Common myeloid progenitor, CD34-positive (primary cell): Measurements from ENCODE around the gene NOTUM.

Experiments
- CTCF ChIA-PET: fragments of 350-600 bp; sonication (Branson Sonifier 250); formaldehyde crosslinking; loops from one replicate; lab custom pipeline; 2021; ENCODE audit warnings: antibody characterized with exemption; lab: Charles Lee
- POLR2A ChIA-PET: fragments of 350-600 bp; sonication (Branson Sonifier 250); formaldehyde crosslinking; loops from one replicate; lab custom pipeline; 2021; ENCODE audit warnings: antibody characterized with exemption; lab: Charles Lee
- DNase-seq, 3 donors: peaks; one replicate each; pipeline versions ENCODE4 v3.0.0 to v3.0.0-alpha.2; 2013
- H3K27ac ChIP-seq, 2 experiments: 1 replicate in 1 of 2; 2 replicates in 1 of 2; pipeline ENCODE4 v1.7.0; 2013; ENCODE audit warnings: inconsistent platforms in 2 of 2, low read length in 2 of 2, mild to moderate bottlenecking in 2 of 2, low read depth in 1 of 2, moderate library complexity in 1 of 2; ENCODE audit not compliant: severe bottlenecking in 2 of 2, insufficient read depth in 1 of 2, poor library complexity in 1 of 2
- H3K27me3 ChIP-seq, 5 experiments: replicated peaks in 2 of 5; 1 replicate in 3 of 5; 2 replicates in 2 of 5; pipeline versions ENCODE4 v1.6.1 to v1.7.0; 2013; ENCODE audit warnings: low read length in 4 of 5, mild to moderate bottlenecking in 2 of 5, moderate library complexity in 2 of 5, inconsistent platforms in 1 of 5; ENCODE audit not compliant: insufficient read depth in 5 of 5, control insufficient read depth in 4 of 5
- H3K36me3 ChIP-seq, 4 experiments: 1 replicate in 2 of 4; 2 replicates in 2 of 4; pipeline versions ENCODE4 v1.6.1 to v1.7.0; 2013; ENCODE audit warnings: low read length in 3 of 4, control low read depth in 1 of 4, mild to moderate bottlenecking in 1 of 4; ENCODE audit not compliant: control insufficient read depth in 4 of 4, insufficient read depth in 4 of 4
- H3K4me1 ChIP-seq, 4 experiments: 1 replicate in 3 of 4; 2 replicates in 1 of 4; pipeline versions ENCODE4 v1.6.1 to v1.7.1; 2013; ENCODE audit warnings: low read length in 3 of 4, mild to moderate bottlenecking in 3 of 4, control low read depth in 1 of 4, inconsistent platforms in 1 of 4, moderate library complexity in 1 of 4; ENCODE audit not compliant: control insufficient read depth in 4 of 4, insufficient read depth in 4 of 4; ENCODE audit errors: control extremely low read depth in 1 of 4
- H3K4me3 ChIP-seq, 7 experiments: 1 replicate in 4 of 7; 2 replicates in 3 of 7; pipeline versions ENCODE4 v1.5.1 to v1.7.0; 2013; ENCODE audit warnings: mild to moderate bottlenecking in 7 of 7, low read length in 6 of 7, moderate library complexity in 6 of 7, inconsistent platforms in 2 of 7, low read depth in 2 of 7, control low read depth in 1 of 7; ENCODE audit not compliant: insufficient read depth in 4 of 7, control insufficient read depth in 1 of 7; ENCODE audit errors: extremely low read depth in 1 of 7
- H3K9me3 ChIP-seq, 5 experiments: 1 replicate in 4 of 5; 2 replicates in 1 of 5; pipeline versions ENCODE4 v1.6.1 to v1.7.1; 2013; ENCODE audit warnings: low read length in 4 of 5, mild to moderate bottlenecking in 2 of 5, inconsistent platforms in 1 of 5, low read depth in 1 of 5, moderate library complexity in 1 of 5; ENCODE audit not compliant: control insufficient read depth in 4 of 5, insufficient read depth in 2 of 5; ENCODE audit errors: control extremely low read depth in 1 of 5
- WGBS: methylation state at CpG from one replicate; pipeline ENCODE4 v1.1.5; 2013; ENCODE audit not compliant: insufficient coverage; 5-methylcytosine and 5-hydroxymethylcytosine counted together

The NOTUM gene

DNA sequence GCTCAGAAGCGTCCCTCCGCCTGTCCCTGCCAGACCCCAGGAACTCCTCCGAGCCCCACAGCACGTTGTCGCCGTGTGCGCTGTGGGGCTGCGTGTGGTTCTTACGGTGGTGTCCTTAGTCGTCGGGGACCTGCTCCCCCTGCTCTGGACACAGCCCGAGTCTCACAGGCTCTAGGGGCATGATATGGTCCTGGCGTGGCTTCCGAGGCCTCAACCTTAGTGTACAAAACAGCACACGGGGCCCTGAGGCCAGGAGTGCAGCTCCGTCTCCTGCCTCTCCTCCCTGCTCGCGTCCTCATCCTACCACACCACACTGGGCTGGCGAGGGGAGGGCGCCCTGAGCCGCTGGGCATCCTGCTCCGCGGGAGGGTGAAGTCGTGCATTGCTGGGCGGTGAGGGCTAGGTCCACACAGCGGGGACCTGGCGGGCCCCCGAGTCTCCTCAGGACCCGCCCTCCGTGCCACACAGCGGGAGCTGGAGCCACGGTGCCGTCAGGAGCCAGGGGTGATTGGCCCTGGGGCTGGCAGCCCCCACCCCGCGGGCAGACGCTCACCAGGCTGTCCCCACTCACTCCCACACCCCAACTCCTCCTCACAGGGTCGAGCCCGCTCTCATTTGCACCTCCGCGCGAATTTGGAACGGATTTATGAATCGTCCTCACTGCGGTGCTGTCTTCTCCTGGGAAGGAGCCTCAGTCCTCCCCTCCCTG lies 32.3 kb downstream of the NOTUM start:
- POLR2A ChIA-PET: interaction anchor here (1.0 to 1.4 kb wide), 3 partner anchors 8 to 62 kb away, joined by 3 to 4 read pairs (median 4); no protein-coding TSS in a partner anchor

DNA sequence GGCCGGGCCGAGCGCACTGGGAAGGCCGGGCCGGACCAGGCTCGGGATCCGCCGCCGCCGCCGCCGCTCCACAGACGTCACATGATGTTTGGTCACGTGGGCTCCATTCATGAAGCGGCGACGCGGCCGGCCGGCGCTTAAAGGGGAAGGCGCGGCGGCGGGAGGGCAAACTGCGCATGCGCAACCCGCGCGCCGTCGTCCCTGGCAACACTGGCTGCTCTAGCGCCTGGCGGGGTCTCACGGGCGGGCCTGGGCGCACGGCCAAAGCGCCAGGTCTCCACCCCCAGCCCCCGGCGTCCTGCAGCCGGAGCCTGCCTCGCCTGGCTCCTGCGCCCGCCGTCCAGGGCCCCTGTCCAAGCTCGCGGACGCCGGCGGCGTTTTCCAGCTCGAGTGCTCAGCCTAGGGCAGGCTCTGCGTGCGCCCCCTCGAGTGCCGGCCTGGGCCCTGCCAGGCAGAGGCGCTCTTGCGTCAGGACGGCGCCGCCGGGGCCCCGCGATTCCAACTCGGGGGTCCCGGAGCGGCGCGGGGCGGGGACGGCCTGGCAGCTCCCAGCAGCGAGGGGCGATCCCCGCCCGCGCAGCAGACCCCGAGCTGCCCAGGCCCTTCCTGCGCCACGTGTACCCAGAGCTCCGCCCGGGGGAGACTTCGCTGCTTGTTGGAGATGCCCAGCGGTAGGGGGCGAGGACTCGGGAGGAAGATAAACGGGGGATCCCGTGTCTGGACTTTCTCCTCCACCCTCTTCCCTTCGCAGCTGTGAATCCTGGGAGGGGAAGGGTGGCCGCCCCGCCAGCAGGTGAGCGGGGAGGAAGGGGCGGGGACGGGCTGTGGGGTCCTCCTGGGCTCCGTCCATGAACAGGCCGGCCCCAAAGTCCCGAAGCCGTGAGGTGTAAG lies 33.1 kb downstream of the NOTUM start, which contains the start of gene MAFG:
Gene MAFG (minus strand): TSS at position 83 of the 891 bp plus-strand sequence. CDS start 4,550 bp downstream, outside the sequence.
- DNase-seq: peak; percentile 92 to 95 (median 94)
- Histone ChIP-seq H3K27ac (peak within 1 kb of the TSS; percentile 92 to 98), H3K27me3 (peaks cover 0 to 24% (median 13%) of the 10 kb centered on the region in 5 experiments), H3K4me1 (peaks cover 0 to 67% (median 58%) of the 10 kb centered on the region in 4 experiments), H3K9me3 (no peaks in the 10 kb centered on the region), H3K4me3 (peak within 1 kb of the TSS; percentile 46 to 83 (median 77)), H3K36me3 (peaks cover 0 to under 1% (median 0%) of the 10 kb centered on the region in 4 experiments)
- ChIA-PET CTCF (interaction anchor here (0.9 to 3.1 kb wide), 10 partner anchors 11 to 95 kb away, joined by 3 to 15 read pairs (median 4); partner anchors contain the start of genes CENPX, LRRC45 and NPB), POLR2A (interaction anchor here (1.0 to 1.8 kb wide), 5 partner anchors 9 to 104 kb away, joined by 3 to 6 read pairs (median 4); partner anchors contain the start of genes RAC3 and SIRT7)
- under 1% methylated on average over 81 of the region's 98 CpGs for WGBS

More for the DNA sequence above, 32.3 kb downstream of the NOTUM start:
- Histone ChIP-seq H3K27me3 (peaks cover 0 to 24% (median 13%) of the 10 kb centered on the region in 5 experiments), H3K27ac (peak overlapping the region in 1 of 2 experiments; percentile 25), H3K4me3 (peak overlapping the region in 5 of 7 experiments; percentile 23 to 83 (median 75)), H3K36me3 (no peaks in the 10 kb centered on the region), H3K9me3 (no peaks in the 10 kb centered on the region), H3K4me1 (peaks cover 0 to 60% (median 50%) of the 10 kb centered on the region in 4 experiments)
- CTCF ChIA-PET: interaction anchor here (0.9 to 2.9 kb wide), 6 partner anchors 12 to 94 kb away, joined by 3 to 15 read pairs (median 4); partner anchors contain the start of genes CENPX and LRRC45
- WGBS: 29% methylated on average over 31 of the region's 44 CpGs
- DNase-seq: no peak

DNA sequence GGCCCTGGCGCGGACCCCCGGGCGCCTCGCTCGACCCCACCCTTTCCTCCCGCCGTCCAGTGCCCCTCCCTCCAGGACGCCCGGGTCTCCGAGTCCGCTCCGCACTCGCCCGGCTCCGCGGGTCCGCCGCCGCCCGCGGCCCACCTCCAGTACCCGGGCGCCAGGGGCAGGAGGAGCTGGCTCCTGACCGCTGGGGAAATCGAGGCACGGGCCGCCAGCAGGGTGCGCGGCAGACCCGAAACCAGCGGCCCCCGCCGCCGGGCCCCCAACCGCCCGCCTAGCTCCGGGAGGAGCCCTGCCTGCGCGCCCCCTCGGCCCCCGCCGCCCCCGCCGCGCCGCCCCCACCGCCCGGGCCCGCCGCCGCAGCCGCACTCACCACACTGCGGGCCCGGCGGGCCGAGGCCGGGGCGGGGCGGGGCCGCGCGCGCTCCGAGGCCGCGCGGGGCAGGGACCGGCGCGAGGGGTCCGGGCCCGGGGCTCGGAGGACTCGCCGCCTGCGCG lies 33.8 kb downstream of the NOTUM start:
- peaks cover 0 to 8% (median 5%) of the 10 kb centered on the region in 4 experiments for H3K36me3 ChIP-seq
- peak overlapping the region; percentile 46 to 83 (median 77) for H3K4me3 ChIP-seq
- WGBS: 0% methylated on average over 49 of the region's 78 CpGs
- peak overlapping the region; percentile 92 to 98 for H3K27ac ChIP-seq
- peaks cover 0 to 24% (median 13%) of the 10 kb centered on the region in 5 experiments for H3K27me3 ChIP-seq
- no peaks in the 10 kb centered on the region for H3K9me3 ChIP-seq
- H3K4me1 ChIP-seq: peaks cover 0 to 74% (median 65%) of the 10 kb centered on the region in 4 experiments
- DNase-seq: no peak
- ChIA-PET CTCF (interaction anchor here (0.9 to 3.1 kb wide), 8 partner anchors 10 to 93 kb away, joined by 3 to 15 read pairs (median 6); partner anchors contain the start of gene NPB), POLR2A (interaction anchor here (1.0 to 1.8 kb wide), 5 partner anchors 10 to 105 kb away, joined by 3 to 6 read pairs (median 4); partner anchors contain the start of genes P4HB, RAC3 and SIRT7)

DNA sequence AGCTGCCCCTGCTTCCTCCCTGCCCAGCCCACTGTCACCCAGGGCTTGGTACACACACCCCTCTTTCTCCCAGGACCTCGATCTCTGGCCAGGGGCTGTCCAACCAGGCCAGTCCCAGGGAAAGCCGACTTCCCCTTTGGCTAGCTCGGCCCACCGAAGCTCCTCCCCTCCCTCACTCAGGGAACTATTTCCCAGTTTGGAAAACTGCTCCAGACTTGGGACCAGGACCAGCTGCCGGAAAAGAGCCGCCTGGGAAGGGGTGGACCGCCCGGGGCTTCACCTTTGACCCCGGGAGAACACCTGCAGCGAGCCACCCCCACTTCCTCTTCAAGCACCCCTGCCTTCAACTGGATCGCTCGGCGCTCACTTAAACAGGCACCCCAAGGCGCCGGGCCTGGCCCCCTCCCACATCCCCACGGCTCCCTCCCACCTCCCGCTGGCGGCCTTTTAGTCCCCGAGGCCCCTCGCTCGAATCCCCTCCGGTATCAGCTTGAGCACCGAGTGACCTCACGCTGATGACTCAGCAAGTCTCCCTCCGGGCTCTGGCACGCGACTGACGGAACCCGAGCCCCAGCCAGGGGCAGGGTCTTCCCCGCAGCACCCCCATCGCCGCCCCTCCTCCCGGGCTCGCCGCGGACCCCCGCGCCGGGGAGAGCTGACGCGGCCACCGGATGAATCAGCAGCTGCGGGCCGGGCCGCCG lies 34.4 kb downstream of the NOTUM start:
- H3K4me3 ChIP-seq: peak overlapping the region; percentile 46 to 83 (median 77)
- POLR2A ChIA-PET: interaction anchor here (0.6 to 1.8 kb wide), 6 partner anchors 9 to 105 kb away, joined by 3 to 6 read pairs (median 3); partner anchors contain the start of genes P4HB, RAC3 and SIRT7
- 0% methylated on average over 34 of the region's 46 CpGs for whole genome bisulfite sequencing
- H3K36me3 ChIP-seq: peaks cover 0 to 13% (median 9%) of the 10 kb centered on the region in 4 experiments
- peaks cover 0 to 24% (median 13%) of the 10 kb centered on the region in 5 experiments for H3K27me3 ChIP-seq
- DNase-seq: peak; percentile 93 to 96 (median 95)
- CTCF ChIA-PET: interaction anchor here (0.7 to 3.1 kb wide), 7 partner anchors 10 to 94 kb away, joined by 3 to 15 read pairs (median 3); partner anchors contain the start of gene NPB
- H3K27ac ChIP-seq: peak overlapping the region; percentile 92 to 98
- peaks cover 0 to 74% (median 67%) of the 10 kb centered on the region in 4 experiments for H3K4me1 ChIP-seq
- H3K9me3 ChIP-seq: no peaks in the 10 kb centered on the region

DNA sequence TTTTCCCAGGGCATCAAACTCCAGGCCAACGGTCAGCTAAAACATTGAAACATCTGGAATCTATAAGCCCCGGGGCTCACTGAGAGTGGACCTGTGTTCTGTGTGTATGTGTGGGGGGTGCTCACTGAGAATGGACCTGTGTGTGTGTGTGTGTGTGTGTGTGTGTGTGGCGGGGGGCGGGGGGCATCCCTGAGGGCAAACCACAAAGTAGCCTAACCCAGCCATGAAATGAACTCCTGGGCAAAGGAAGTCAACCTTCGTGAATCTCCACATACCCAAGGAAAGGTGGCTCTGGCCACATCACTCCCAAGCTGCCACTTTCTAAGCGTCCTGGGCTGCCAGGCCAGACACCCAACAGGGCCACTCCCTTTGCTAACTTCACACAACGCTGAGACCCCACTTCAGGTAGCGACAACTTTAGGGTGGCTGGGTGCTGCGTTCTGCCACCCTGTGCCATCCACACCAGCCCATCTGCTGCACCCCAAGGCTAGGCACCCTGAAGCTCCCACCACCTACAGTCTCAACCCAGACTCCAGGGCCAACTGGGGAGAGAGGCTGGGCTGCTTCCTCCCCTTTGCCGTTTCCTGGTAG lies 35.0 kb downstream of the NOTUM start:
- POLR2A ChIA-PET: interaction anchor here (0.6 to 1.8 kb wide), 5 partner anchors 9 to 65 kb away, joined by 3 to 6 read pairs (median 3); partner anchors contain the start of genes P4HB and SIRT7
- H3K36me3 ChIP-seq: peaks cover 0 to 17% (median 13%) of the 10 kb centered on the region in 4 experiments
- no peak for DNase-seq
- H3K27ac ChIP-seq: peak overlapping the region; percentile 92 to 98
- WGBS: 19% methylated on average over 3 of the region's 10 CpGs
- CTCF ChIA-PET: interaction anchor here (0.7 to 3.4 kb wide), 9 partner anchors 9 to 95 kb away, joined by 3 to 15 read pairs (median 3); partner anchors contain the start of gene NOTUM
- H3K4me3 ChIP-seq: peak overlapping the region; percentile 46 to 83 (median 77)
- peaks cover 0 to 70% (median 66%) of the 10 kb centered on the region in 4 experiments for H3K4me1 ChIP-seq
- no peaks in the 10 kb centered on the region for H3K9me3 ChIP-seq
- peaks cover 0 to 24% (median 13%) of the 10 kb centered on the region in 5 experiments for H3K27me3 ChIP-seq
